ENCODE results near the gene ZNF557.

DNA sequence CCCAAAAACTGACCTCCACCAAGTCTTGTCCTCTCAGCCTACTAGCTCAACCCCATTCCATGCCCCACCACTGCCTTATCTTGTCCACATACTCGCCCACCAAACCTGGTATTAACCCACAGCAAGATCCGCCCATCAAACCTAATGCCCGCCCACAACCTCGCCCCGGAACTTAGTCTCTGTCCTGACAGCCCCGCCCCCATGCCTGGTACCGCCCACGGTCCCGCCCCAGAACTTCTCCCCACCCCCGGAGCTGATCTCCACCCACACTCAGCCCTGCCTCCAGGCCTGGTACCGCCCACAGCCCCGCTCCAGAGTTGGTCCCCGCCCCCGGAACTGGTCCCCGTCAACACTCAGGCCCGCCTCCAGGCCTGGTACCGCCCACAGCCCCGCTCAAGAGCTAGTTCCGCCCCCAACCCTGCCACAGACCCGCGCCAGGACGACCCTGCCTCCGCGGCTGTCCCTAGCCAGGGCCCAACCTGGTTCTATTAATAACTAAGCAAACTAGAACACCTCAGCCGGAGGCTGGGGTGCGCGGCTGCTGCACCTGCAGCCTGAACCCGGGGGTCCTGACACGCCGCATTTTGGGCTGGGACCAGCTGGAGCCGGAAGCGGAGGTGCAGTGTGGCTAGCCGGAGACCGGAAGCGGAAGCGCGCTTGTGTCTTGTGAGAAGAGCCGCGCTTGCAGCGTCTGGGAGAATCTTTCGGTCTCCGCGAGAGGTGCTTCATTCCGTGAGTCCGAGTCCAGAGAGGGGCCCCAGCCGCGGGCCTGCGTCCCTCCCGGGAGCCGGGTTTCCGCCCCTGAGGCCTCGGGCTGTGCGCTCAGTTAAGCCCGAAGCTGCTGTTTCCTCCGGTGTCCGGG is at the start of gene ZNF557:
- TF ChIP-seq, protein P1, sequence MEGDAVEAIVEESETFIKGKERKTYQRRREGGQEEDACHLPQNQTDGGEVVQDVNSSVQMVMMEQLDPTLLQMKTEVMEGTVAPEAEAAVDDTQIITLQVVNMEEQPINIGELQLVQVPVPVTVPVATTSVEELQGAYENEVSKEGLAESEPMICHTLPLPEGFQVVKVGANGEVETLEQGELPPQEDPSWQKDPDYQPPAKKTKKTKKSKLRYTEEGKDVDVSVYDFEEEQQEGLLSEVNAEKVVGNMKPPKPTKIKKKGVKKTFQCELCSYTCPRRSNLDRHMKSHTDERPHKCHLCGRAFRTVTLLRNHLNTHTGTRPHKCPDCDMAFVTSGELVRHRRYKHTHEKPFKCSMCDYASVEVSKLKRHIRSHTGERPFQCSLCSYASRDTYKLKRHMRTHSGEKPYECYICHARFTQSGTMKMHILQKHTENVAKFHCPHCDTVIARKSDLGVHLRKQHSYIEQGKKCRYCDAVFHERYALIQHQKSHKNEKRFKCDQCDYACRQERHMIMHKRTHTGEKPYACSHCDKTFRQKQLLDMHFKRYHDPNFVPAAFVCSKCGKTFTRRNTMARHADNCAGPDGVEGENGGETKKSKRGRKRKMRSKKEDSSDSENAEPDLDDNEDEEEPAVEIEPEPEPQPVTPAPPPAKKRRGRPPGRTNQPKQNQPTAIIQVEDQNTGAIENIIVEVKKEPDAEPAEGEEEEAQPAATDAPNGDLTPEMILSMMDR (IDR thresholded peaks at IDR 0.05; ENCODE audit: low read depth, low read length), result no peak
- TF ChIP-seq EZH2phosphoT487 (IDR thresholded peaks at IDR 0.05; ENCODE audit: low read depth), result no peak

Measured in OCI-LY3 (cell line).